ENCODE measurements around the gene MPPE1.
A peak's percentile ranks its signal among the peaks of the same experiment; 100 is the strongest.

Gene MPPE1

DNA sequence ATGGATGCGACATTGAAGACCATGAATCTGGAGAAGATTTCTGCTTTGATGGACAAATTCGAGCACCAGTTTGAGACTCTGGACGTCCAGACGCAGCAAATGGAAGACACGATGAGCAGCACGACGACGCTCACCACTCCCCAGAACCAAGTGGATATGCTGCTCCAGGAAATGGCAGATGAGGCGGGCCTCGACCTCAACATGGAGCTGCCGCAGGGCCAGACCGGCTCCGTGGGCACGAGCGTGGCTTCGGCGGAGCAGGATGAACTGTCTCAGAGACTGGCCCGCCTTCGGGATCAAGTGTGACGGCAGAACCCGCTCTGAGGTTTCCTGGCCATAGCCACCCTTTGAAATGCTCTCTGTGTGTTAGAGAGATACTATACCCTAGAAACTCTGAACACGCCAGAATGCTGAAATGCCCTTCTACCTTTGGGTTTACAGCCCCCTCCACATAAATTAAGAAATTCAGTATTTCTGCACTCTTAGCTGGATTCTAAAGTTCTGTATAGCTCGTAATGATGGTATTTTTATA, 56.2 kb downstream of the MPPE1 start:
- DNase-seq = peak in 1 of 2 experiments; percentile 25

GRCh38 chr18:11851146-11851805, 56.8 kb downstream of the MPPE1 start, which contains the start of gene CHMP1B:
Gene CHMP1B (plus strand): TSS chr18:11851413. CDS start chr18:11851512, 99 bp downstream.
- DNase-seq = peak; percentile 63 to 94

GRCh38 chr18:11850821-11851145, 57.3 kb downstream of the MPPE1 start:
- peak; percentile 17 to 36 for DNase-seq

DNA sequence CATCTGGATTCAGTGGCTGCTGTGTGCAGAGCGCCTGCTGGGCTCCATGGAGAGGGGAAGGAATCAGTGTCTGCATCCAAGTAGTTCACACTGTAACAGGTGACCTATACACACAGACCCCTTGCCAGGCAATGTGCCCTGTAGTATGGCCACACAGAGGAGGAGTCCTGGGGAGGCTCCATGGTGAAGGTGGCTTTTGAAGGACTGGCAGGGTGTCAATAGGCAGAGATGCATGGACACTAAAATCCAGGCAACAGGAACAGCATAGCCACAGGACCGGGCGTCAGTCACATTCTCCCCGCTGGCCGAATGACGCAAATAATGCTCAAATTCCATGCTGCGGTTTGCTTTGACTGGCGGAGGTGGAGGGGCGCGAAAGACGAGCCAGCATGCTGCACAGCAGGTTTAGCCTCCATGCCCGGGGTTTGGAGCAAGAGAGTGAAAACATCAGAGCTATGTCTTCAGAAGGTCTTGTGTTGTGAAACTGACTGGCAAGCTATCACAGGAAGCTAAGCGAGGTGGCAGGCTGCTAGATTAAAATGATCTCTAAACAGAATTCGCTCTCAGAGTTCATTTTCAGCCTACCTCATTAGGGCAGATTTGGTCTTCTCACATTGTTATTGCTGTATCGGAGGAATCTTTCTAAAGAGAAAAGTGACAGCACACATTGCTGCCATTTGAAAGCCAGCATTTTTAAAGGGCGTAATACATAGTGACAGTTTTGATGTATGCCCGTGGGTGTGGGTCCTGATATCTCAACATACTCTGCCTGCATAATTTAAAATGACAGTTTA, 58.1 kb downstream of the MPPE1 start:
- peak in 1 of 2 experiments; percentile 44 for DNase-seq

DNA sequence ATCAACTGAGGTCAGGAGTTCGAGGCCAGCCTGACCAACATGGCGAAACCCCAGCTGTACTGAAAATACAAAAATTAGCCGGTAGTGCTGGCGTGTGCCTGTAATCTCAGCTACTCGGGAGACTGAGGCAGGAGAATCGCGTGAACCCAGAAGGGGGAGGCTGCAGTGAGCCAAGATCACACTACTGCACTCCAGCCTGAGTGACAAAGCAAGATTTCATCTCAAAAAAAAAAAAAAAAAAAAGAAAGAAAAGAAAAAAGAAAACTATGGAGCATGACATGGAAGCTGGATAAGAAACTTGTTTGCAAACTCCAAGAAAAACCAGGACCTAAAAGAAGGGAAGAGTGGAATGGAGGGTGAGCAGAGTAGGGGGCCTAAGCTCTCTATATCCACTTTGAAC, 58.8 kb downstream of the MPPE1 start:
- no peak for DNase-seq

DNA sequence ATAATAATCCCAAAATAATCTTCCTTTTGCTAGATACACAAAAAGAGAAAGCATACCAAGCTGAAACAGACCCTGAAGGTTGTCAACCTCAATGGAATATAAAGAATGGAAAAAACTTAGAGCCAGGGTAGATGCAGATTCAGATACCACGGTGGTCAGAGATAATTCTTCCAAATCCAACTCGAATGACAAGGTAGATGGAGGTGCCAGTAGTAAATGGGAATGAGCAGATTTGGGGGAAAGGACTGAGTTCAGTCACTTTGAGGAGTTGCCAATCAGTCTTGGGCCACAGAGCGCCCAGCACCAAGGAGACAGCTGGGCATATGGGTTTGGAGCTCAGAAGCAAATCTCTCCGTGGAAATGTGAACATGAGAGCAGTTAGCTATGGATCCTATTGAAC, 60.3 kb downstream of the MPPE1 start:
- no peak for DNase-seq

GRCh38 chr18:11845654-11846053, 62.5 kb downstream of the MPPE1 start:
- no peak for DNase-seq

GRCh38 chr18:11844436-11844835, 63.7 kb downstream of the MPPE1 start:
- DNase-seq = no peak

GRCh38 chr18:11842562-11842961, 65.6 kb downstream of the MPPE1 start:
- no peak for DNase-seq

- no peak for DNase-seq
Observed at GRCh38 chr18:11840493-11840892, 67.6 kb downstream of the MPPE1 start.

DNA sequence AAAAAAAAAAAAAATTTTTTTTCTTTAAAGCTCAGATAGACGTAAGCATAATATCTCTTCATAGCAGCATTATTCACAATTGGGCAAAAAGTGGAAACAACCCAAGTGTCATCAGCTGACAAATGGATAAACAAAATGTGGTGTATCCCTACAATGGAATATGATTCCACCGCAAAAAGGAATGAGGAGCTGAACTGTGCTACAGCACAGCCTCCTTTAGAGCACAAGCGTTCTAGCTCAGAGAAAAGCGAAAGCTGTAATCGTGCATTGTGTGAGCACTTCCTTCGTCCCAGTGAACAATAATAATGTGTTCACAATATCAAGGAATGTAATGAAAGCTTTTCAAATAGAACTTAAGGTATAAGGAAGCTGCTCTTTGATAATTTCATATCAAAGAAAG, 68.6 kb downstream of the MPPE1 start:
- no peak for DNase-seq

DNA sequence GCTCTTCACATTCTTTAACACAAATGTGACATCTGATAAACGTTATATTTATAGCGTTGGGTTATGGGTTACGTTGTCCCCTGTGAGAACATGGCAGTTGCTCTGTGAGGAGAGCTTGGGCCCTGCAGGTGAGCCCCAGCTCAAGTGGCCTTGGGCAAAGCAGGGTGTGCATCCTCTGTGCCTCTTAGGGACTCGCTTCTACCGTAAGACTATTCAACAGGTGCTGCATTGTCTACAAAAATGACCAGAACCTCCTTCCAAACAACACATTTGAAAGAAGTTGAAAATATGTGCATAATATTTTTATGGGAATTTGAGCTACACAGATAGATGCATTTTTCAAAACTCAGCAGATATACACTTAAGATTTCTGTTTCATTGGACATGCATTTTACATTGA, 73.3 kb downstream of the MPPE1 start:
- DNase-seq = no peak
